ENCODE results near the gene STX11. TPM values are rescaled to one million over a fixed set of nuclear protein-coding genes. Genes with fewer than 3 reads are reported as not detected.

STX11 gene
- total RNA-seq, 1 experiment from 2014 or later = 9.7 TPM

Other genes starting within 250 kb of the STX11 start
- gene PLAGL1, start 142.3 kb upstream of the STX11 start, total RNA-seq (2014; rRNA removed; shearing (Covaris generic)) = 3.4 and 7.2 TPM in 2 replicates
- 150 and 199 TPM in 2 replicates for gene SF3B5, start 54.9 kb upstream of the STX11 start, total RNA-seq (2014; rRNA removed; shearing (Covaris generic))
- 113 and 143 TPM in 2 replicates for gene UTRN, start 134.8 kb downstream of the STX11 start, total RNA-seq (2014; rRNA removed; shearing (Covaris generic))

Measured in SJSA1 (cell line).